ENCODE results near the gene USP10.

DNA sequence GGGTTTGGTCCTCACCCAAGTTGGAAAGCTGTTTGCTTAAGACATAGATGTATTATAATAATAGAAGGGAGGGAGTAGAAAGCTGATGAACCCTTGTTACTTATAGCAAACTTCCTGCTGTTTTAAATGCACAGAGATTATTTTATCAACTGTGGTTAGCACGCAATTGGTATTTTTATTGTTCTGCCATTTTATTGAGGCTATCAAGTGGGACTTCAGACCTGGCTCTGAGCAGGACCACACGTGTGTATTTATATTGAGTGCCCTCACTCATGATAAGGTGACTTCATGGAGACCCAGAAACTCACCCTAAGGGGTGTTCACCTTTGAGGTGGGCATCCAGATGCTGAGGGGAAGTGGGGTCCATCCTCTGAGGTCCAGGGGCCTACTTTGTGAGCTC is 34.4 kb upstream of the USP10 start:
- TF ChIP-seq, protein P1, sequence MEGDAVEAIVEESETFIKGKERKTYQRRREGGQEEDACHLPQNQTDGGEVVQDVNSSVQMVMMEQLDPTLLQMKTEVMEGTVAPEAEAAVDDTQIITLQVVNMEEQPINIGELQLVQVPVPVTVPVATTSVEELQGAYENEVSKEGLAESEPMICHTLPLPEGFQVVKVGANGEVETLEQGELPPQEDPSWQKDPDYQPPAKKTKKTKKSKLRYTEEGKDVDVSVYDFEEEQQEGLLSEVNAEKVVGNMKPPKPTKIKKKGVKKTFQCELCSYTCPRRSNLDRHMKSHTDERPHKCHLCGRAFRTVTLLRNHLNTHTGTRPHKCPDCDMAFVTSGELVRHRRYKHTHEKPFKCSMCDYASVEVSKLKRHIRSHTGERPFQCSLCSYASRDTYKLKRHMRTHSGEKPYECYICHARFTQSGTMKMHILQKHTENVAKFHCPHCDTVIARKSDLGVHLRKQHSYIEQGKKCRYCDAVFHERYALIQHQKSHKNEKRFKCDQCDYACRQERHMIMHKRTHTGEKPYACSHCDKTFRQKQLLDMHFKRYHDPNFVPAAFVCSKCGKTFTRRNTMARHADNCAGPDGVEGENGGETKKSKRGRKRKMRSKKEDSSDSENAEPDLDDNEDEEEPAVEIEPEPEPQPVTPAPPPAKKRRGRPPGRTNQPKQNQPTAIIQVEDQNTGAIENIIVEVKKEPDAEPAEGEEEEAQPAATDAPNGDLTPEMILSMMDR (IDR thresholded peaks at IDR 0.05): no peak
- no peak for TF ChIP-seq POLR2A (IDR thresholded peaks at IDR 0.05)
- TF ChIP-seq POLR2AphosphoS5 (IDR thresholded peaks at IDR 0.05): no peak
